ENCODE results near the gene MLIP. TPM values are rescaled to one million over a fixed set of nuclear protein-coding genes. Genes with fewer than 3 reads are reported as not detected.
"Not testable (repeated sequence)": the region's sequence is repeated elsewhere in the genome, so short reads cannot be mapped to it uniquely, and the experiment has no call there.

MLIP gene
- total and polyA plus RNA-seq, 2 donors: 0.19 to 1.1 TPM

DNA sequence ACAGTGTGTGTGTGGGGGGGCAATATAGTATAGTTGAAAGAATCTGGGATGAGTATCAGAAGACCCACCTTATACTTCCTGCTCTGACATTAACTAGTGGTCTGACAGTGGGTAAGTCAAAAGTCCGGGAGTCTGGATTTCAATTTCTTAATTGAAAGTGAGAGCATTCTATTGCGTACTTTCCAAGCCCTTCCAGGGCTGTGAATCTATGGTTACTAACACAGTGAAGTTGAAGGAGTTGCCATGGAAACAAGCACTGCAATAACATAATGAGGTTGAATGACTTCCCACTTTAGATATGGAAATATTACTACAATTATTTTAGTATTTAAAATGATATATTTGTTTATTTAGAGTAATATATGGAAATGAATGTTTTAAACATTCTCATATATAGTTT is 80.2 kb downstream of the MLIP start:
- no peak for DNase-seq (ENCODE audit: low read depth in 6 of 9, low spot score in 9 of 9)
- WGBS: 98% methylated on average over 2 of the region's 2 CpGs
- no peak overlapping the region for H3K4me3 ChIP-seq (ENCODE audit: low read length in 2 of 2)

DNA sequence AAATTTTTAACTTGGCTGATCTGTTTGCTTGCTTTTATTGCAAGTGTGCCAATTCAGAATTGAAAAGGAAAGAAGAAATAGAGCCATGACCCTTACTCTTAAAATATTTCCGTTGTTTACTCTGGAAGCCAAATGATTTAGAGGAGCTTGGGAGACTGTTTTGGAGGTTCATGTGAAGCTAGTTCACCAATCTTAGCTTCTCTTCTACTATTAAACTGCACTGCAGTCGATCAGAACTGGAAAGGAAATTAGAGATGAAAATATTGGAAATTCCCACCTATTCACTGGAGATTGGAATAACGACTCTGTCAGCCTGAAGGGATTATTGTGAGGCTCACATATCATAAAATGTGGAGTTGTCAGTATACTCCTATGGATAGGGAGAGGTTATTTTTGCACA is 81.8 kb downstream of the MLIP start:
- Histone ChIP-seq H3K9me3 (ENCODE audit: control insufficient read depth in 2 of 2, insufficient read depth in 1 of 2, low read length in 1 of 2) (no peaks in the 10 kb centered on the region), H3K36me3 (ENCODE audit: control insufficient read depth in 2 of 2, insufficient read depth in 2 of 2, low read length in 1 of 2) (no peaks in the 10 kb centered on the region), H3K27ac (ENCODE audit: low read depth in 1 of 2, low read length in 1 of 2) (no peak overlapping the region), H3K27me3 (ENCODE audit: control insufficient read depth in 2 of 2, insufficient read depth in 1 of 2, low read length in 1 of 2) (no peaks in the 10 kb centered on the region), H3K4me1 (ENCODE audit: control insufficient read depth in 2 of 2, insufficient read depth in 2 of 2, low read length in 2 of 2) (no peaks in the 10 kb centered on the region), H3K4me3 (ENCODE audit: low read length in 2 of 2) (no peak overlapping the region)
- WGBS: 85% methylated on average over 3 of the region's 3 CpGs
- no peak for DNase-seq (ENCODE audit: low read depth in 6 of 9, low spot score in 9 of 9)

More for the DNA sequence above, 80.2 kb downstream of the MLIP start:
- H3K4me1 ChIP-seq (ENCODE audit: control insufficient read depth in 2 of 2, insufficient read depth in 2 of 2, low read length in 2 of 2): no peaks in the 10 kb centered on the region
- no peaks in the 10 kb centered on the region for H3K36me3 ChIP-seq (ENCODE audit: control insufficient read depth in 2 of 2, insufficient read depth in 2 of 2, low read length in 1 of 2)
- H3K27ac ChIP-seq (ENCODE audit: low read depth in 1 of 2, low read length in 1 of 2): no peak overlapping the region
- H3K27me3 ChIP-seq (ENCODE audit: control insufficient read depth in 2 of 2, insufficient read depth in 1 of 2, low read length in 1 of 2): no peaks in the 10 kb centered on the region
- H3K9me3 ChIP-seq (ENCODE audit: control insufficient read depth in 2 of 2, insufficient read depth in 1 of 2, low read length in 1 of 2): no peaks in the 10 kb centered on the region

DNA sequence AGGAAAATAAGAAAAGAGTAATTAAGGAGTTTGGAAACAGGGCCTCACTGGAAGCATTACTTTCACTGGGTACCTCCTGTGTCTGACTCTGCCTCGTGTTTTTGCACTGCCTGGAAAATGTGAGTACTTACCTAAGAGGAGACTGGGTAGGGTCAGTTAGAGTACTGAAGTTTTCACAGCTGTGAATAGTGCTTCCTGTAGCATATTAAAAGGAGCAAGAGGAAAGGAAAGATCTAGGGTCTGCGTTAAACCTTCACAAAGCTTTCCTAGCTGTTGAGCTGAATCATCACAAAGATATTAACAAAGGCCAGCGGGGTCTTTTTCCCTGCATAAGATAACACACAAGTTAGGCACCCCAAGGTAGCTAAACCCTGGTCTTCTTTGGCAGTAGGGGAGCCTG is 82.3 kb downstream of the MLIP start:
- no peak for DNase-seq (ENCODE audit: low read depth in 6 of 9, low spot score in 9 of 9)
- no peaks in the 10 kb centered on the region for H3K4me1 ChIP-seq (ENCODE audit: control insufficient read depth in 2 of 2, insufficient read depth in 2 of 2, low read length in 2 of 2)
- 85% methylated on average over 3 of the region's 3 CpGs for WGBS
- H3K27me3 ChIP-seq (ENCODE audit: control insufficient read depth in 2 of 2, insufficient read depth in 1 of 2, low read length in 1 of 2): no peaks in the 10 kb centered on the region
- no peak overlapping the region for H3K27ac ChIP-seq (ENCODE audit: low read depth in 1 of 2, low read length in 1 of 2)
- H3K9me3 ChIP-seq (ENCODE audit: control insufficient read depth in 2 of 2, insufficient read depth in 1 of 2, low read length in 1 of 2): no peaks in the 10 kb centered on the region
- H3K4me3 ChIP-seq (ENCODE audit: low read length in 2 of 2): no peak overlapping the region
- no peaks in the 10 kb centered on the region for H3K36me3 ChIP-seq (ENCODE audit: control insufficient read depth in 2 of 2, insufficient read depth in 2 of 2, low read length in 1 of 2)

DNA sequence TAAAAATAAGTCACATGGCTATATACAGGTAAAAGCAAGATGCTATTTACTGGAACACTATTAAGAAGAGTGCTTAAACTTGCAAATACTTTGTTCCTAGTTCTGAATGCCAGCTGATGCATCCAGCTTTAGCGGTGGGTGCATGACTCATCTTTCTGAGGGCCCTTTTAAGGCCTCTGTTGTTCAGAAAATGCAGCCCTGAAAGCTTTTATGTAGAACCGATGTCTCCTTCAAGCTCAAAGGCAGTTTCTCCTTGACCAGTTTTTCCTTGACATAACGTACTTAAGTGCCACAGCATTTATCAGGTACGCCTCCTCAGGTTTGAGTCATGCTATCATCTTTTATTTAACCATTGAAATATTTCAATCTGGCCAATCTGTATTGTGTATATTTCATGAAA is 82.8 kb downstream of the MLIP start:
- H3K27me3 ChIP-seq (ENCODE audit: control insufficient read depth in 2 of 2, insufficient read depth in 1 of 2, low read length in 1 of 2): no peaks in the 10 kb centered on the region
- H3K4me3 ChIP-seq (ENCODE audit: low read length in 2 of 2): no peak overlapping the region
- H3K9me3 ChIP-seq (ENCODE audit: control insufficient read depth in 2 of 2, insufficient read depth in 1 of 2, low read length in 1 of 2): no peaks in the 10 kb centered on the region
- H3K27ac ChIP-seq (ENCODE audit: low read depth in 1 of 2, low read length in 1 of 2): no peak overlapping the region
- 85% methylated on average over 4 of the region's 4 CpGs for WGBS
- no peak for DNase-seq (ENCODE audit: low read depth in 6 of 9, low spot score in 9 of 9)
- no peaks in the 10 kb centered on the region for H3K36me3 ChIP-seq (ENCODE audit: control insufficient read depth in 2 of 2, insufficient read depth in 2 of 2, low read length in 1 of 2)
- no peaks in the 10 kb centered on the region for H3K4me1 ChIP-seq (ENCODE audit: control insufficient read depth in 2 of 2, insufficient read depth in 2 of 2, low read length in 2 of 2)

DNA sequence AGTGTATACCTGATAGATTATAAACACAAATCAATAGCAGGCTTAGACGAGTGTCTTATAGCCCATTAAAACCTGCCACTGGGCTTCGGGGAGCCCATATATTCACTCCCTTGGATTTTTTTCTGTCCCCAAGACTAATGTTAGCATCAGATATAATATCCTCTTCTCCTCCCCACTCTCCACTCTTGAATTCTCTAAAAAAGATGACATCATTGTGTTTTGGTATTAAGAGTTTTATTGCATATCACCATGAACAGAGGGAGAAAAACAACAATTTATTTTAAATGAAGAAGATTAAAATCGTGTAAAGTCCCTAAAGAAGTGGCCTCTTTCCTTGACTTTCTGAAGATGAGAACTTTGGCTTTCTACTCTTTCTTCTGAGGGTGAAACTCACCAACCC is 84.4 kb downstream of the MLIP start:
- WGBS: 96% methylated on average over 3 of the region's 3 CpGs

DNA sequence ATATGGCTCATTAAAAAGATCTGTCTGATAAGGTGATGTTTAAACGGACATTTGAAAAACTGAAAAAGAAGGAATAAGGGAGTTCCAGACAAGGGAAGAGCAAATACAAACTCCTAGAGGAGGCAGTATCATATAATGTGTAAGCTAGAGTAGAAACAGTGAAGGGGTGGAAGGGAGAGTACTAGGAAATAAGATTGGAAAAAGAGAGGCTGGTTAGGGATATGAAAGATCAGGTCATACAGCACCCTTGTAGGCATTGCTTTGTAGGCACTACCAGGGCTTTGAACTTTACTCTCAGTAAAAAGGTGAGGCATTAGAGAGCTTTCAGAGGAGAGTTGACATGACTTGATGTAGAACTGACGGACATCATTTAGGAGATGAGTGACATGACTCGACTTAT is 85.7 kb downstream of the MLIP start:
- no peaks in the 10 kb centered on the region for H3K27me3 ChIP-seq (ENCODE audit: control insufficient read depth in 2 of 2, insufficient read depth in 1 of 2, low read length in 1 of 2)
- H3K36me3 ChIP-seq (ENCODE audit: control insufficient read depth in 2 of 2, insufficient read depth in 2 of 2, low read length in 1 of 2): no peaks in the 10 kb centered on the region
- WGBS: 96% methylated on average over 3 of the region's 3 CpGs
- no peak overlapping the region for H3K4me3 ChIP-seq (ENCODE audit: low read length in 2 of 2)
- H3K4me1 ChIP-seq (ENCODE audit: control insufficient read depth in 2 of 2, insufficient read depth in 2 of 2, low read length in 2 of 2): no peaks in the 10 kb centered on the region
- H3K27ac ChIP-seq (ENCODE audit: low read depth in 1 of 2, low read length in 1 of 2): no peak overlapping the region
- no peaks in the 10 kb centered on the region for H3K9me3 ChIP-seq (ENCODE audit: control insufficient read depth in 2 of 2, insufficient read depth in 1 of 2, low read length in 1 of 2)
- DNase-seq (ENCODE audit: low read depth in 6 of 9, low spot score in 9 of 9): no peak

More for the DNA sequence above, 84.4 kb downstream of the MLIP start:
- no peaks in the 10 kb centered on the region for H3K9me3 ChIP-seq (ENCODE audit: control insufficient read depth in 2 of 2, insufficient read depth in 1 of 2, low read length in 1 of 2)
- no peak for DNase-seq (ENCODE audit: low read depth in 6 of 9, low spot score in 9 of 9)
- H3K36me3 ChIP-seq (ENCODE audit: control insufficient read depth in 2 of 2, insufficient read depth in 2 of 2, low read length in 1 of 2): no peaks in the 10 kb centered on the region
- H3K27me3 ChIP-seq (ENCODE audit: control insufficient read depth in 2 of 2, insufficient read depth in 1 of 2, low read length in 1 of 2): no peaks in the 10 kb centered on the region
- H3K4me3 ChIP-seq (ENCODE audit: low read length in 2 of 2): no peak overlapping the region
- no peaks in the 10 kb centered on the region for H3K4me1 ChIP-seq (ENCODE audit: control insufficient read depth in 2 of 2, insufficient read depth in 2 of 2, low read length in 2 of 2)
- no peak overlapping the region for H3K27ac ChIP-seq (ENCODE audit: low read depth in 1 of 2, low read length in 1 of 2)

DNA sequence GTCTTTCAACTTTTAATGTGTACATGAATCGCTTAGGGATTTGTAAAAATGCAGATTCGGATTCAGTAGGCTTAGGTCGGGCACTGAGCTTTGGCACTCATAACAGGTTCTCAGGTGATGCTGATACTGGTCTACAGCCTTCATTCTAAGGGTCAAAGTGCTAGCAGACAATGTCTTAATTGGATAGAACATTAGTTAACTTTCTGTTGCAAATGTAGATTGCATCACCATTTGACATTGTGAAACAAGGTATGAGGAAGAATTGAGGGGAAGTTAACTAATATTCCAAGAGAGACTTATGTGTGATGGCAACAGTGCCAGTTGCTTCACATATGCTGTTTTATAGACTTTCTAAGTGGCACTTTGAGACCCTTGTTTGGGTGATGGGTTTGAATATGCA is 86.9 kb downstream of the MLIP start:
- Histone ChIP-seq H3K36me3 (ENCODE audit: control insufficient read depth in 2 of 2, insufficient read depth in 2 of 2, low read length in 1 of 2) (no peaks in the 10 kb centered on the region), H3K4me3 (ENCODE audit: low read length in 2 of 2) (no peak overlapping the region), H3K4me1 (ENCODE audit: control insufficient read depth in 2 of 2, insufficient read depth in 2 of 2, low read length in 2 of 2) (no peaks in the 10 kb centered on the region), H3K27ac (ENCODE audit: low read depth in 1 of 2, low read length in 1 of 2) (no peak overlapping the region), H3K9me3 (ENCODE audit: control insufficient read depth in 2 of 2, insufficient read depth in 1 of 2, low read length in 1 of 2) (no peaks in the 10 kb centered on the region), H3K27me3 (ENCODE audit: control insufficient read depth in 2 of 2, insufficient read depth in 1 of 2, low read length in 1 of 2) (no peaks in the 10 kb centered on the region)
- DNase-seq (ENCODE audit: low read depth in 6 of 9, low spot score in 9 of 9): no peak
- 96% methylated on average over 3 of the region's 3 CpGs for WGBS

DNA sequence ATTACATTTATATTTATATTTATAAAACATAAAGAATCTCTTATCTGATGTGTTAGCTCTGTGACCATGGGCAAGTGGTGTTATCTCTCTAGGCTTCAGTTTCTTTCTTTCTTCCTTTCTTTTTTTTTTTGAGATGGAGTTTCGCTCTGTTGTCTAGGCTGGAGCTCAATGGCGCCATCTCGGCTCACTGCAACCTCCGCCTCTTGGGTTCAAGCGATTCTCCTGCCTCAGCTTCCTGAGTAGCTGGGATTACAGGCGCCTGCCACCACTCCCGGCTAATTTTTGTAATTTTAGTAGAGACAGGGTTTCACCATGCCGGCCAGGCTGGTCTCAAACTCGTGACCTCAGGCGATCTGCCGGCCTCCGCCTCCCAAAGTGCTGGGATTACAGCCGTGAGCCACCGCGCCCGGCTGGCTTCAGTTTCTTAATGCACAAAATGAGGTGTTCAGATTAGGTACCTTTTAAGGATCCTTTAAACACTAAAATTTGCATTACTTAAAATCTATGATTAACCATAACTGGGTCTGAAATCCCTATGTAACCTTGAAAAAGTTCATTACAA is 92.3 kb downstream of the MLIP start:
- H3K27me3 ChIP-seq (ENCODE audit: control insufficient read depth in 2 of 2, insufficient read depth in 1 of 2, low read length in 1 of 2); H3K4me1 ChIP-seq (ENCODE audit: control insufficient read depth in 2 of 2, insufficient read depth in 2 of 2, low read length in 2 of 2); DNase-seq (ENCODE audit: low read depth in 6 of 9, low spot score in 9 of 9); H3K27ac ChIP-seq (ENCODE audit: low read depth in 1 of 2, low read length in 1 of 2); H3K9me3 ChIP-seq (ENCODE audit: control insufficient read depth in 2 of 2, insufficient read depth in 1 of 2, low read length in 1 of 2); H3K36me3 ChIP-seq (ENCODE audit: control insufficient read depth in 2 of 2, insufficient read depth in 2 of 2, low read length in 1 of 2); H3K4me3 ChIP-seq (ENCODE audit: low read length in 2 of 2): not testable (repeated sequence)
- 95% methylated on average over 16 of the region's 16 CpGs for WGBS

DNA sequence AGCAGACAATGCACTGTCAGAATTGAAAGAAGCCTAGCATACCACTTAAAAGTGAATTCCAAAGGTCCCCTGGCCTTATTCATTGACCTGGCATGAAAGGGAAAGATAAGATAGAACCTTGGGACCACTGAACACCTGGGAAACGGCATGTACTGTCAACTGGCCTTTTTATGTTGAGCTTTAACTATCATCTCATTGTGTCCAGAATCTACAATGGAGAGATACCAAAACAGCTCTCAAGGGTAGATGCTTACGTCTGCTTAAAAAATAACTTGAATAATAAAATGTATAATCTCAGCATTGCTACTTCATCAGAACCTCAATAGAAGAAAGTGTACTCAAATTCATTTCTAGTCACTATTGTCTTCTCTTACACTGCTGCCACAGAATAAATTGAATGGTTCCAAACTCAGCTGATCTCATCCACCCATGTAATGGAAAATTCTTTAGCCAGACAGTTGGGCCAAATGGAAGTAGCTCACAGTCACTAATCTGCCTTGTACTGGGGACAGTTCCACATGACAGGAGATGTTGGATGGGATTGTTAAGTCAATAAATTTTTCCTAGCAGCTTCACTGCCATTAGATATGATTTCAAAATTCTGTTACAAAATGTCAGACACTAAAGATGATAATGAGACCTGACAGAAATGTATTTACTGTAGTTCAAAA is 93.8 kb downstream of the MLIP start:
- no peaks in the 10 kb centered on the region for H3K27me3 ChIP-seq (ENCODE audit: control insufficient read depth in 2 of 2, insufficient read depth in 1 of 2, low read length in 1 of 2)
- H3K4me3 ChIP-seq (ENCODE audit: low read length in 2 of 2): no peak overlapping the region
- DNase-seq (ENCODE audit: low read depth in 6 of 9, low spot score in 9 of 9): no peak
- H3K4me1 ChIP-seq (ENCODE audit: control insufficient read depth in 2 of 2, insufficient read depth in 2 of 2, low read length in 2 of 2): no peaks in the 10 kb centered on the region
- no peaks in the 10 kb centered on the region for H3K36me3 ChIP-seq (ENCODE audit: control insufficient read depth in 2 of 2, insufficient read depth in 2 of 2, low read length in 1 of 2)
- H3K27ac ChIP-seq (ENCODE audit: low read depth in 1 of 2, low read length in 1 of 2): no peak overlapping the region
- H3K9me3 ChIP-seq (ENCODE audit: control insufficient read depth in 2 of 2, insufficient read depth in 1 of 2, low read length in 1 of 2): no peaks in the 10 kb centered on the region
- WGBS: 88% methylated on average over 2 of the region's 2 CpGs
